ENCODE measurements around the gene PLD4. TPM values are rescaled to one million over a fixed set of nuclear protein-coding genes. Genes with fewer than 3 reads are reported as not detected.
"Not testable (repeated sequence)": the region's sequence is repeated elsewhere in the genome, so short reads cannot be mapped to it uniquely, and the experiment has no call there.

The PLD4 gene
- total RNA-seq, 1 donor from 2014 or later: not detected

DNA sequence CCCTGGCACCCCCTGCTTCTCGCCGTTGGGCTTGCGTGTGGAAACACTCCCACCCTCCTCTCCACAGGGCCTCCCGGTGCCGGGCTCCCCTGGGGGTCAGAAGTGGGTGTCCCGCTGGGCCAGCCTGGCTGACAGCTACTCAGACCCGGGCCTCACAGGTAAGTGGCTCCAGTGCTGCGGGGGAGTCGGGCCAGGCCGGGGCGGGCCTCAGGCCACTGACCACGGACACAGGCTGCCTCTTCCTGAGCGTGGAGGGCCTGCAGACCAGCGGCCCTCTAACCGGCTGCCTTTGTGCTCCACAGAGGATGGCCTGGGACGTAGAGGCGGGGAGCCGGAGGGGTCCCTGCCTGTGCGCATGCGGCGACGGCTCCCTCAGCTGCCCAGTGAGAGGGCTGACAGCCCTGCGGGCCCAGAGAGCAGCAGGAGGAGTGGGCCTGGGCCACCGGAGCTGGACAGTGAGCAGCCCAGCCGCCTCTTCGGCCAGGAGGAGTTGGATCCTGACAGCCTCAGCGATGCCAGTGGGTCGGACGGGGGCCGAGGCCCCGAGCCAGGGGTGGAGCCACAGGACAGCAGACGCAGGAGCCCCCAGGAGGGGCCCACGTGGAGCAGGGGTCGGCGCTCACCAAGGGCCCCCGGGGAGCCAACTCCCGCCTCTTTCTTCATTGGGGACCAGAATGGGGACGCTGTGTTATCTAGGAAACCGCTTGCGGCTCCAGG, 38.5 kb upstream of the PLD4 start:
- DNase-seq (ENCODE audit: extremely low read depth, low read depth, low spot score): no peak

- no peak for DNase-seq (ENCODE audit: extremely low read depth, low read depth, low spot score)
These were observed 37.7 kb upstream of the PLD4 start for GRCh38 chr14:104886690-104887622.

DNA sequence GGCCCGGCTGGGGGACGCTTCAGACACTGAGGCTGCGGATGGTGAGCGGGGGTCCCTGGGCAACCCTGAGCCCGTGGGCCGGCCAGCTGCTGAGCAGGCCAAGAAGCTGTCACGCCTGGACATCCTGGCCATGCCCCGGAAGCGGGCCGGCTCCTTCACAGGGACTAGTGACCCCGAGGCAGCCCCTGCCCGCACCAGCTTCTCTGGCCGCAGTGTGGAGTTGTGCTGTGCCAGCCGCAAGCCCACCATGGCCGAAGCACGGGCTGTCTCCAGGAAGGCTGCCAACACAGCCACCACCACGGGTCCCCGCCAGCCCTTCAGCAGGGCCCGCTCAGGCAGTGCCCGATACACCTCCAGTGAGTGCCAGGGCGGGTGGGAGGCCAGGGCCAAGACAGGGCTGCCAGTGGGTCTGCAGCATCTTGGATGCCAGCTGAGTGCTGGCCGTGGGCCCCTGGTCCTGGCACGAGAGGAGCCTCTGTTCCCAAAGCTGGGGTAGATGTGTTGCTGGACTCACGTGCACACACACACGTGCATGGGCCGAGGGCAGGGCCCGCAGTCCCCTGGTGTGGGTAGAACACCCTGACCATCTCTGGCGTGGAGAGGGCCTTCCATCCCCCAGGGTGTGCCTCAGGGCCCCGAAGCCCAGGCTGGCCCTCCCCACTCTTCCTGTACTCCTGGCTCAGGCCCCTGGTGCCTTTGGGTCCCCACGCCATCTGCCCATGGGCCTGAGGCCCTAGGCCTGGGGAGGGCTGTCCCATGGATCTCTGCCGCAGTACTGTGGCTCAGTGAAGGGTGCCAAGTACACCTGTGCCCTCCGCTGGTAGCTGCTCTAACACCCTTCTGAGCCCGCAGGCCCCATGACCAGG, 36.8 kb upstream of the PLD4 start:
- DNase-seq (ENCODE audit: extremely low read depth, low read depth, low spot score): no peak

- no peak for DNase-seq (ENCODE audit: extremely low read depth, low read depth, low spot score)
These were observed 35.9 kb upstream of the PLD4 start for GRCh38 chr14:104888489-104889374.

GRCh38 chr14:104889375-104889757, 35.3 kb upstream of the PLD4 start:
- no peak for DNase-seq (ENCODE audit: extremely low read depth, low read depth, low spot score)

- not testable (repeated sequence) for DNase-seq (ENCODE audit: extremely low read depth, low read depth, low spot score)
These were observed 34.4 kb upstream of the PLD4 start for GRCh38 chr14:104890292-104890691.

GRCh38 chr14:104891121-104891551, 33.5 kb upstream of the PLD4 start:
- no peak for DNase-seq (ENCODE audit: extremely low read depth, low read depth, low spot score)

DNA sequence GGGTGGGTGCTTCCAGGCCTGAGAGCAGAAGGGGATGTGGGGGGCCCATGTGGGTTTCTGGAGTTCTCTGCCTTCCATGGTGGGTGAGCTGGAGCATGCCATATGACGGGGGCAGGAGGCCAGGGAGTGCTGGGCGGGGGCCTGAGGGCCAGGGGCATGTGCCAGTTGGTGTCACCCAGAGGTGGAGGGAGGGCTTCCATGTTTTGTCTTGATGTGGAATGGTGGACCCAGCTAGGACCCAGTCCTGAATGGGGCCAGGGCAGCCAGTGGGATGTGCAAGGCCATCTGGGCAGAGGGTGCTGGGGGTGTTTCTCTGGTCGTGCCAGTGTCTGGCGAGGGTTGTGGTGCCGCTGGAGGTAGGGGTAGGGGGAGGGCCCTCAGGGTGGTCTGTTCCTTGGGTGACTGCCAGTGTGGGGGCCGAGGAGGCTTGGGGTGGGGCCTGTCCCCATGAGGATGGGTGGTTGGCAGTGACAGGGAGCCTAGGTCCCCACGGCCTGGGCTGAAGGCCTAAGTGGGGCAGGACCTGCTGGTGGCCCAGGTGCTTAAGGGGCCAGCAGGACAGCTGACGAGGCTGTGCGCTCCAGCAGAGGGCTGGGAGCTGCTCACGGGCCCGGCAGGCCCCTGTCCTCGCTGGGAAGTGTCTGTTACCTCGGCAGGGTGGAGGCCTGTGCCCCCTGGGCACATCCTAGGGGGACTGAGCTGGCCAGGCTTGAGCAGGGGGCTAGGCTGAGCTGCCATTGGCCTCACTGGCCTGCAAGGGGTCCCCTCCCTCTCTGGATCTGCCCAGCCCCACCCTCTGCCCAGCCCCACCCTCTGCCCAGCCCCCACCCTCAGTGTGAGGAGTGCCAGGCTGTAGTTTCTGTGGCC, 32.8 kb upstream of the PLD4 start:
- no peak for DNase-seq (ENCODE audit: extremely low read depth, low read depth, low spot score)

DNA sequence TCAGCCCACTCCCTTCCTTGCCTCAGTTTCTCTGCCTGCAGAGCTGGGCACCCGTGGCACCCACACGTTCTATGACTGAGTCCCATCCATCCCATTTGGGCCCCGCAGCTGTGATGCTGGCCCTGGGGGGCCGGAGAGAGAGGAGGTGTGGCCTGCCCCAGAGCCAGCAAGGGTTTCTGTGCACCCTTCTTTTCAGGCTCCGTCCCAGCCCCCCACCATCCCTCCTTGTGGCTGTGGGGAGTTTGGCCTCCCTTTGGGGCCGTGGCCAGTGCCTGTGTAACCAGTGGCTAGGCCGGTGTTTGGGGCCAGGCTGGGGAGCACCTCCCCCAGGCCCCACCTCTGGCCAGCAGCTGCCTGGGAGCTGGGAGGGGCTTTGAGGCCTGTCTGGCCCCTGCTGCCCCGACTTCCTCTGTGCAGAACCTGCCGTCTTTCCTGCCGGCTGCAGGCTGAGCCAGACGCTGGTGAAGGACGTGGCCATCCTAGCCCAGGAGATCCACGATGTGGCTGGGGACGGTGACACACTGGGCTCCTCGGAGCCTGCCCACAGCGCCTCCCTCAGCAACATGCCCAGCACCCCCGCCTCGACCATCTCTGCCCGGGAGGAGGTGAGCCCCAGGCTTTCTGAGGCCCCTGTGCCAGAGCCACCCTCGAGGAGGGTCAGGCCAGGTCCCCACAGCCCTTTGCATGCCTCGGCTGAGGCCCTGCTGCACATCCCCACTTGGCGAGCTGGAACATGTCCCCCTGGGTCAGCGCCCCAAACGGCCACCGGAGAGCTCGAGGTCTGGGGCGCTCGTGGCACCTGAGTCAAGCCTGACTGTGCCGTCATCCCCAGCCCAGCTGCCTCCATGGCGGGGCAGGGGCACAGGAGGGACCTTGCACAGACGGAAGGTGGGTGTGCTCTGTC, 31.9 kb upstream of the PLD4 start:
- no peak for DNase-seq (ENCODE audit: extremely low read depth, low read depth, low spot score)

GRCh38 chr14:104893435-104894207, 31.1 kb upstream of the PLD4 start:
- no peak for DNase-seq (ENCODE audit: extremely low read depth, low read depth, low spot score)

DNA sequence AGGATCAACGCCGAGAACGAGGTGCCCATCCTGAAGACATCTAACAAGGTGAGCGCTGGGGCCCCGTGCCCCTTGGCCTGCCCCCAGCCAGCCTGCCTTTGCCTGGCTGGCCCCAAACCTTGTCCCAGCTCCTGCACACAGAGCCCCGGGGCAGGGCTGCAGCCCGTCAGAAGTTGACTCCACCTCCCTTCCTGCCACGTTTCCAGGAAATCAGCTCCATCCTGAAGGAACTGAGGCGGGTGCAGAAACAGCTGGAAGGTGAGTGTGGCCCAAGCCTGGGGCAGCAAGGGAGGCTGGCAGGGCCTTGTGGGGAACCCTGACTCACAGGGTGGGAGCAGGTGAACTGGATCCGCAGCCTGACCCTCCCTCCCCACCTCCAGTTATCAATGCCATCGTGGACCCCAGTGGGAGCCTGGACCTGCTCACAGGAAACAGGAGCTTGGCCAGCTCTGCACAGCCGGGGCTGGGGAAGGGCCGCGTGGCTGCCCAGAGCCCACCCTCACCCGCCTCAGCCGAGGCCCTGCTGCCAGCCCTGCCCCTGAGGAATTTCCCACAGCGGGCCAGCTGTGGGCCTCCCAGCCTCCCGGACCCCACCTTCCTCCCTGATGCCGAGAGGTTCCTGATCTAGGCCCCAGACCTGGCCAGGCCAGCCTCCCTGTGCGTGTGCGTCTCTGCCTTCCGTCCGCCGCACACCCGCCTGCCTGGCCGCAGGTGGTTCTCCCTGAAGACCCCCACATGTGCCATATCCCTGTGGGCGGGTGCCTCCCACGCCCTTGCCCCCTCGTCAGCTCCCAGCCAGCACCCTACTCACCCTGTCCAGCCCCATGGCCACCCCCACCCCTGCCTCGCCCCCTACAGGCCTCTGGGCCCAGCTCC, 30.1 kb upstream of the PLD4 start:
- DNase-seq (ENCODE audit: extremely low read depth, low read depth, low spot score): no peak

GRCh38 chr14:104895207-104895785, 29.4 kb upstream of the PLD4 start:
- no peak for DNase-seq (ENCODE audit: extremely low read depth, low read depth, low spot score)

DNA sequence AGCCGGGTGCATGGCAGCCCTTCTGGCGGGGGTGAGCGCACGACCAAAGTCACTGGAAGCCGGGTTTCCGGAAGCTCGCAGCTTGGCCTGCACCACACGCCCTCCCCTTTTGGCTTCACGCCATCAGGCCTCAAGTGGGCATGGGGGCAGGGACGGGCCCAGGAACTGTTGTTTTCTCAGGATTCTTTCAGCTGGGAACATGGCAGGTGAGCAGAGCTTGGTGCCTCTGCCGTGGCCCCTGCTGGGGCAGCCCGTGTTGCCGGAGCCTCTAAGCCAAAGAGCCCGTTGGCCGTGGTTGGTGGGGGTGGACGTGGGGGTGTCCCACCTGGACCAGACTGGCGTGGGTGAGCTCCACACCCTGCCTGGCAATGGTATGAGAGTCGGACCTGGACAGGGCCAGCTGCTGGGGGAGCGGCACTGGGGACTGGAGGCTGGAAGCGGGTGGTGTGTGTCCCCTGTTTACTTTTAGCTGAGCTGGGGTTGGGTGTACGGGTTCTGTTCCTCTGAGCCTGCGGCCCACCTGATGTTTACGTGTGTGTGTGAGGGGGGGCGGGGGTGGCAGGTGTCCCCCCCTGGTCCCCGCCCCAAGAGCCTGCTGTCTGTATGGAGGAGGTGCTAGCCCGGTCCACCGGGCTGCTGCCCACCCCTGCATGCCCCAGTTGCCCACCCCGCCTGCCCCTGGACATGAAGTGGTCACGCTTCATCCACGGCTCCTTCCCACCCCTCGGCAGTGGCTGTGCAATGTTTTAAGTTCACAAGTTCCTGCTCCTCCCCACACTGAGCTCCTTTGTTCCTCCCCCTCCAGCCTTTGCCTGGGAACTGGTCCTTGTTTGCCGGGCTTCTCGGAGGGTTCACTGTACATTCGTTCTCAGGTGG, 28.7 kb upstream of the PLD4 start:
- no peak for DNase-seq (ENCODE audit: extremely low read depth, low read depth, low spot score)

GRCh38 chr14:104897330-104898194, 27.1 kb upstream of the PLD4 start:
- DNase-seq (ENCODE audit: extremely low read depth, low read depth, low spot score): no peak

Data from glomerular endothelial cell (primary cell).